ENCODE data around the gene EBF3. TPM values are rescaled to one million over a fixed set of nuclear protein-coding genes. Genes with fewer than 3 reads are reported as not detected.

EBF3 gene
- total RNA-seq, 1 experiment from 2014 or later = not detected

DNA sequence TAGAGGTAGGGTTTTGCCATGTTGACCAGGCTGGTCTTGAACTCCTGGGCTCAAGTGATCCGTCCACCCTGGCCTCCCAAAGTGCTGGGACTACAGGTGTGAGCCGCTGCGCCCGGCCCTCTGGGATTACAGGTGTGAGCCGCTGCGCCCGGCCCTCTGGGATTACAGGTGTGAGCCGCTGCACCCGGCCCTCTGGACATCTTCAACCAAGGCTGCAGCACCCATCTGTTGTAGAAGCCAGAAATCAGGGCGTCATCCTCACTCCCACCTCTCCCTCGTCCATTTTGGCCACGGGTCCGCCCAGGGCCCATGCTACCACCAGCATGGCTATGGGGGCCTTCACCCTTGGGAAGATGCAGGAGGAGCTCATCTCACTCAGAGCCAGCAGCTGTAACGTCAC, 38.5 kb upstream of the EBF3 start:
- no peak overlapping the region for H3K27ac Mint-ChIP-seq (ENCODE audit: unreplicated experiment)
- H3K36me3 Mint-ChIP-seq (ENCODE audit: insufficient read depth, unreplicated experiment) = no peaks in the 10 kb centered on the region
- TF ChIP-seq, protein P1, sequence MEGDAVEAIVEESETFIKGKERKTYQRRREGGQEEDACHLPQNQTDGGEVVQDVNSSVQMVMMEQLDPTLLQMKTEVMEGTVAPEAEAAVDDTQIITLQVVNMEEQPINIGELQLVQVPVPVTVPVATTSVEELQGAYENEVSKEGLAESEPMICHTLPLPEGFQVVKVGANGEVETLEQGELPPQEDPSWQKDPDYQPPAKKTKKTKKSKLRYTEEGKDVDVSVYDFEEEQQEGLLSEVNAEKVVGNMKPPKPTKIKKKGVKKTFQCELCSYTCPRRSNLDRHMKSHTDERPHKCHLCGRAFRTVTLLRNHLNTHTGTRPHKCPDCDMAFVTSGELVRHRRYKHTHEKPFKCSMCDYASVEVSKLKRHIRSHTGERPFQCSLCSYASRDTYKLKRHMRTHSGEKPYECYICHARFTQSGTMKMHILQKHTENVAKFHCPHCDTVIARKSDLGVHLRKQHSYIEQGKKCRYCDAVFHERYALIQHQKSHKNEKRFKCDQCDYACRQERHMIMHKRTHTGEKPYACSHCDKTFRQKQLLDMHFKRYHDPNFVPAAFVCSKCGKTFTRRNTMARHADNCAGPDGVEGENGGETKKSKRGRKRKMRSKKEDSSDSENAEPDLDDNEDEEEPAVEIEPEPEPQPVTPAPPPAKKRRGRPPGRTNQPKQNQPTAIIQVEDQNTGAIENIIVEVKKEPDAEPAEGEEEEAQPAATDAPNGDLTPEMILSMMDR (IDR thresholded peaks at IDR 0.05; ENCODE audit: unreplicated experiment) = no peak
- no peak overlapping the region for H3K4me3 Mint-ChIP-seq (ENCODE audit: low read depth, unreplicated experiment)
- no peaks in the 10 kb centered on the region for H3K27me3 Mint-ChIP-seq (ENCODE audit: unreplicated experiment)
- peaks cover 18% of the 10 kb centered on the region for H3K9me3 Mint-ChIP-seq (ENCODE audit: low read depth, unreplicated experiment)
- BruUV-seq (replicated peaks) = no TSS peak
- intact Hi-C loops (cut with micrococcal nuclease; ENCODE audit: unreplicated experiment) = no loop called here
- no peak for DNase-seq
- H3K4me1 Mint-ChIP-seq (ENCODE audit: low read depth, unreplicated experiment) = no peaks in the 10 kb centered on the region
- CTCF ChIA-PET = no interaction called here

DNA sequence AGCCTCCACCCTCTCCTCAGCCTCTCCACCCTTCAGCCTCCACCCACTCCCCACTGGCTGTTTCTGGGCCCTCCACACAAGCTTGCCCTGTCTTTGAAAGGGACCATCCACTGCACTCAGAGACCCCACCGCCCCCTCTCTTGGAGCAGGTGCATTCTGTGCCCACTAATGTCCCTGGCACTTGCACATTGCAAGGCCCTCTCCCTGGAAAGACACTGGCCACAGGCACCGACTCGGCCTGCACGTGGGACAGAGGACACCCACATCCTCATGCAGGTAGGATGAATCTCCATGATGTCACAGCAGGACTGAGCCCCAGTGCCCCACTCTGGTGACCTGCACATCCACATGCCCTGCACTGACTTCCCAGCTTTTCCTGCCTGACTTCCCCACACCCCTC, 36.8 kb upstream of the EBF3 start:
- TF ChIP-seq, protein P1 (IDR thresholded peaks at IDR 0.05; ENCODE audit: unreplicated experiment) = no peak
- H3K27ac Mint-ChIP-seq (ENCODE audit: unreplicated experiment) = no peak overlapping the region
- H3K36me3 Mint-ChIP-seq (ENCODE audit: insufficient read depth, unreplicated experiment) = no peaks in the 10 kb centered on the region
- intact Hi-C loops (cut with micrococcal nuclease; ENCODE audit: unreplicated experiment) = no loop called here
- no peaks in the 10 kb centered on the region for H3K27me3 Mint-ChIP-seq (ENCODE audit: unreplicated experiment)
- H3K4me1 Mint-ChIP-seq (ENCODE audit: low read depth, unreplicated experiment) = no peaks in the 10 kb centered on the region
- BruUV-seq (replicated peaks) = no TSS peak
- peaks cover 10% of the 10 kb centered on the region for H3K9me3 Mint-ChIP-seq (ENCODE audit: low read depth, unreplicated experiment)
- CTCF ChIA-PET = no interaction called here
- H3K4me3 Mint-ChIP-seq (ENCODE audit: low read depth, unreplicated experiment) = no peak overlapping the region
- no peak for DNase-seq

DNA sequence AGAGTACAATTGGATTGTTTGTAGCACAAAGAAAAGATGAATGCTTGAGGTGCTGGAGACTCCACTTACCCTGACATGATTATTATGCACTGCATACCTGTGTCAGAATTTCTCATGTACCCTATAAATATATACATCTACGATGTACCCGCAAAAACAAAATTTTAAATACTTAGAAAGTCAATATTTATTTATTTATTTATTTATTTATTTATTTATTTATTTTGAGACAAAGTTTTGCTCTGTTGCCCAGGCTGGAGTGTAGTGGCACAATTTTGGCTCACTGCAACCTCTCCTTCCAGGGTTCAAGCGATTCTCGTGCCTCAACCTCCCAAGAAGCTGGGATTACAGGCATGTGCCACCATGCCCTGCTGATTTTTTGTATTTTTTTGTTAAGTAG, 35.1 kb upstream of the EBF3 start:
- H3K9me3 Mint-ChIP-seq (ENCODE audit: low read depth, unreplicated experiment) = peaks cover 16% of the 10 kb centered on the region
- TF ChIP-seq, protein P1 (IDR thresholded peaks at IDR 0.05; ENCODE audit: unreplicated experiment) = no peak
- DNase-seq = no peak
- CTCF ChIA-PET = no interaction called here
- intact Hi-C loops (cut with micrococcal nuclease; ENCODE audit: unreplicated experiment) = no loop called here
- no TSS peak for BruUV-seq (replicated peaks)
- H3K4me1 Mint-ChIP-seq (ENCODE audit: low read depth, unreplicated experiment) = no peaks in the 10 kb centered on the region
- H3K27ac Mint-ChIP-seq (ENCODE audit: unreplicated experiment) = no peak overlapping the region
- no peaks in the 10 kb centered on the region for H3K27me3 Mint-ChIP-seq (ENCODE audit: unreplicated experiment)
- H3K4me3 Mint-ChIP-seq (ENCODE audit: low read depth, unreplicated experiment) = no peak overlapping the region
- H3K36me3 Mint-ChIP-seq (ENCODE audit: insufficient read depth, unreplicated experiment) = no peaks in the 10 kb centered on the region

DNA sequence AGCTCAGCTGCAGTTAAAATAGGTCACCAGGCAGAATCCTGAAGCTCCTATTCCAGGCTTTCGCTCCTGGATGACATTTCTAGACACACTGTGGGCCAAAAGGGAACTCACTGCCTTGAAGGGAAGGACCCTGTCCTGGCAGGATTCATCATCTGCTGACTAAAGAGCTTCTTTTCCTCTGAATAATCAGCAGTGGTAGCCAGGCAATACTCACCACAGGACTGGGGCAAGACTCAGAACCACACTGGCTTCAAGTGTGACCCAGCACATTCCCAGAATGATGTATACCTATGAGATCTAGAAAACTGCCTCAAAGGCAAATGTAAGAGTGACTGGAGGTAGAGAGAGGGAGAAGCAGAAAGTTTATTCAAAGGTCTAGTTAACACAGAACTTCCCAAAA, 29.5 kb upstream of the EBF3 start:
- no TSS peak for BruUV-seq (replicated peaks)
- no peak for DNase-seq
- intact Hi-C loops (cut with micrococcal nuclease; ENCODE audit: unreplicated experiment) = no loop called here

More for the DNA sequence above, 29.5 kb upstream of the EBF3 start:
- Mint-ChIP-seq H3K9me3 (ENCODE audit: low read depth, unreplicated experiment) (peaks cover 13% of the 10 kb centered on the region), H3K4me3 (ENCODE audit: low read depth, unreplicated experiment) (no peak overlapping the region), H3K4me1 (ENCODE audit: low read depth, unreplicated experiment) (no peaks in the 10 kb centered on the region), H3K27me3 (ENCODE audit: unreplicated experiment) (no peaks in the 10 kb centered on the region), H3K27ac (ENCODE audit: unreplicated experiment) (no peak overlapping the region), H3K36me3 (ENCODE audit: insufficient read depth, unreplicated experiment) (no peaks in the 10 kb centered on the region)
- TF ChIP-seq, protein P1 (IDR thresholded peaks at IDR 0.05; ENCODE audit: unreplicated experiment) = no peak
- CTCF ChIA-PET = no interaction called here

Measured in Calu3 (cell line).